Measurements from ENCODE around the gene ZNF445.

GRCh38 chr3:44418549-44418948 lies 58.9 kb downstream of the ZNF445 start:
- TF ChIP-seq CTCF (IDR thresholded peaks at IDR 0.05; ENCODE audit: extremely low read depth in 1 of 2, insufficient read depth in 1 of 2, low read depth in 1 of 2, low read length in 2 of 2) (peak; percentile 19 to 27), EZH2 (IDR thresholded peaks at IDR 0.05; ENCODE audit: borderline replicate concordance, low read depth, low read length, severe bottlenecking) (no peak), POLR2A (IDR thresholded peaks at IDR 0.05; ENCODE audit: low read depth, low read length) (no peak), POLR2AphosphoS5 (IDR thresholded peaks at IDR 0.05; ENCODE audit: insufficient read depth, low read depth, low read length) (no peak), MYC (IDR thresholded peaks at IDR 0.05; ENCODE audit: low read depth, low read length) (no peak), MAX (IDR thresholded peaks at IDR 0.05; ENCODE audit: insufficient read depth, insufficient read length) (no peak)

Data from endothelial cell of umbilical vein (primary cell).